Pancreas (tissue), 10 donors: ENCODE measurements around the gene GMIP. TPM values are rescaled to one million over a fixed set of nuclear protein-coding genes. Genes with fewer than 3 reads are reported as not detected.

Experiments
- ATAC-seq, 4 donors: fragments of 200-7000 bp; cut with Tn5 transposase; one replicate each; pipeline versions ENCODE4 v1.8.0 to v1.9.1; 2020; ENCODE audit warnings: mild to moderate bottlenecking in 4 of 4, moderate library complexity in 4 of 4
- DNase-seq, 6 donors: peaks; one replicate each; pipeline ENCODE4 v3.0.0-alpha.2; 2020
- FAIRE-seq: peaks from 2 replicates; lab custom pipeline; 2012; peaks lifted over from hg19 to GRCh38; lab: Jason Lieb, UNC
- H3K27ac ChIP-seq, 4 donors: fragments of 200-600 bp; sonication (generic); 1 replicate in 3 of 4; 2 replicates in 1 of 4; pipeline versions ENCODE4 v1.5.0 to v1.8.0; 2020
- H3K27me3 ChIP-seq, 4 donors: fragments of 200-600 bp; one replicate each; pipeline ENCODE4 v1.8.0; 2021
- H3K36me3 ChIP-seq, 3 donors: fragments of 200-600 bp; sonication (generic) in 1 of 3; one replicate each; pipeline versions ENCODE4 v1.5.0 to v1.8.0; 2020 to 2021
- H3K4me1 ChIP-seq, 3 donors: fragments of 200-600 bp; one replicate each; pipeline ENCODE4 v1.8.0; 2021
- H3K4me3 ChIP-seq, 4 donors: fragments of 200-600 bp; sonication (generic) in 2 of 4; one replicate each; pipeline versions ENCODE4 v1.5.0 to v1.8.0; 2020 to 2021
- H3K9me3 ChIP-seq, 4 donors: fragments of 200-600 bp; one replicate each; pipeline ENCODE4 v1.8.0; 2021
- WGBS, 2 donors: extraction: QIAGEN DNeasy Blood & Tissue Kit; methylation state at CpG; one replicate each; pipeline ENCODE4 v1.1.7; 2013; 5-methylcytosine and 5-hydroxymethylcytosine counted together
- intact Hi-C, 3 donors: fragments of 100-400 bp; cut with DNase I; formaldehyde crosslinking; loops; one replicate each; pipeline versions ENCODE4 v1.11.1 to v1.14.2; 2022
- polyA plus RNA-seq, 2 donors: library from polyadenylated mRNA; stranded (reverse); fragments of 200-250 nt; gene quantifications; one replicate each; pipeline ENCODE4 v1.2.3, GENCODE V29; 2013
- total RNA-seq, 6 donors: library from RNA; stranded (reverse); fragmentation: NEBNext Ultra II Directional in 4 of 6; extraction: Animal tissue kit (Norgen Biotek cat#: 25700) in 4 of 6; gene quantifications; one replicate each; pipeline versions ENCODE4 v1.2.1 to v1.2.4, GENCODE V29; 2021 to 2023
- TF ChIP-seq, protein P1 (sequence below), 4 donors: fragments of 200-600 bp; sonication (generic) in 3 of 4; IDR thresholded peaks; one replicate each; pipeline versions ENCODE4 v1.5.0 to v1.8.0; 2021; ENCODE audit warnings: antibody characterized with exemption in 4 of 4
- donor health status: healthy with polysubstance abuse.
- donor health status: DM: no; HTN: no; CAD: no; lungs with moderate emphysema.
- donor health status: DM: no; HTN: no; CAD: no.
- donor health status: control.
- donor health status: control.
- donor health status: Bipolar disorder and iron deficiency.
- donor health status: DM: yes; HTN: yes; CAD: no.
- donor health status: DM: no; HTN: no; CAD: no.
- donor health status: DM: no; HTN: no; CAD: no.
- donor health status: DM: yes; HTN: yes; CAD: no.

GMIP gene
- total and polyA plus RNA-seq, 8 donors, result 3.5 to 16.4 (median 6.6) TPM

DNA sequence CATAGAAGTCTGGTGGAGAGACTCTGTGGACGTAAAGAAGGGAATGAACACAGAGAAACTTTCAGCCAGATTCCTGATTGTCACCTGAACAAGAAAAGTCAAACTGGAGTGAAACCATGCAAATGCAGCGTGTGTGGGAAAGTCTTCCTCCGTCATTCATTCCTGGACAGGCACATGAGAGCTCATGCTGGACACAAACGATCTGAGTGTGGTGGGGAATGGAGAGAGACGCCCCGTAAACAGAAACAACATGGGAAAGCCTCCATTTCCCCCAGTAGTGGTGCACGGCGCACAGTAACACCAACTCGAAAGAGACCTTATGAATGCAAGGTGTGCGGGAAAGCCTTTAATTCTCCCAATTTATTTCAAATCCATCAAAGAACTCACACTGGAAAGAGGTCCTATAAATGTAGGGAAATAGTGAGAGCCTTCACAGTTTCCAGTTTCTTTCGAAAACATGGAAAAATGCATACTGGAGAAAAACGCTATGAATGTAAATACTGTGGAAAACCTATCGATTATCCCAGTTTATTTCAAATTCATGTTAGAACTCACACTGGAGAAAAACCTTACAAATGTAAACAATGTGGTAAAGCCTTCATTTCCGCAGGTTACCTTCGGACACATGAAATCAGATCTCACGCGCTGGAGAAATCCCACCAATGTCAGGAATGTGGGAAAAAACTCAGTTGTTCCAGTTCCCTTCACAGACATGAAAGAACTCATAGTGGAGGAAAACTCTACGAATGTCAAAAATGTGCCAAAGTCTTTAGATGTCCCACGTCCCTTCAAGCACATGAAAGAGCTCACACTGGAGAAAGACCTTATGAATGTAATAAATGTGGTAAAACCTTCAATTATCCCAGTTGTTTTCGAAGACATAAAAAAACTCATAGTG, 36.0 kb upstream of the GMIP start:
- Histone ChIP-seq H3K27me3 (no peaks in the 10 kb centered on the region), H3K9me3 (no peaks in the 10 kb centered on the region), H3K4me3 (no peak overlapping the region), H3K36me3 (peaks cover 0 to 21% (median 6%) of the 10 kb centered on the region in 3 donors), H3K27ac (no peak overlapping the region), H3K4me1 (no peaks in the 10 kb centered on the region)
- TF ChIP-seq, protein P1, sequence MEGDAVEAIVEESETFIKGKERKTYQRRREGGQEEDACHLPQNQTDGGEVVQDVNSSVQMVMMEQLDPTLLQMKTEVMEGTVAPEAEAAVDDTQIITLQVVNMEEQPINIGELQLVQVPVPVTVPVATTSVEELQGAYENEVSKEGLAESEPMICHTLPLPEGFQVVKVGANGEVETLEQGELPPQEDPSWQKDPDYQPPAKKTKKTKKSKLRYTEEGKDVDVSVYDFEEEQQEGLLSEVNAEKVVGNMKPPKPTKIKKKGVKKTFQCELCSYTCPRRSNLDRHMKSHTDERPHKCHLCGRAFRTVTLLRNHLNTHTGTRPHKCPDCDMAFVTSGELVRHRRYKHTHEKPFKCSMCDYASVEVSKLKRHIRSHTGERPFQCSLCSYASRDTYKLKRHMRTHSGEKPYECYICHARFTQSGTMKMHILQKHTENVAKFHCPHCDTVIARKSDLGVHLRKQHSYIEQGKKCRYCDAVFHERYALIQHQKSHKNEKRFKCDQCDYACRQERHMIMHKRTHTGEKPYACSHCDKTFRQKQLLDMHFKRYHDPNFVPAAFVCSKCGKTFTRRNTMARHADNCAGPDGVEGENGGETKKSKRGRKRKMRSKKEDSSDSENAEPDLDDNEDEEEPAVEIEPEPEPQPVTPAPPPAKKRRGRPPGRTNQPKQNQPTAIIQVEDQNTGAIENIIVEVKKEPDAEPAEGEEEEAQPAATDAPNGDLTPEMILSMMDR (IDR thresholded peaks at IDR 0.05), result no peak
- WGBS, 2 donors, result 98% methylated on average over 20 of the region's 20 CpGs
- intact Hi-C loops, result no loop called here
- DNase-seq (no peak), ATAC-seq (no peak), FAIRE-seq (no peak)

DNA sequence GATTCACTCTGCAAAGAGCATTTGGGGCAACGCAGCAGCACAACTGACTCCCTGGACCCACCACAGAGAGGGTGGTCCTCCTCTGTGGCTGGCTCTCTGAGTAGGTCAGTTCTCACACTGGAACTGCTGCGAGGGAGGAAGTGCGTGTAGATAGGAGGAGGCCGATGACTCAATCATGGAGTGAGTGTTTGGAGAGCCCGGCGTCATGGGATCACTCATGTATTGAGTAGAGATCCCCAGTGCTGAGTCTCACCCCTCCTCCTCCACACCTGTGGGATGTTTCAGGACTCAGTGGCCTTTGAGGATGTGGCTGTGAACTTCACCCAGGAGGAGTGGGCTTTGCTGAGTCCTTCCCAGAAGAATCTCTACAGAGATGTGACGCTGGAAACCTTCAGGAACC, 34.1 kb upstream of the GMIP start:
- H3K4me1 ChIP-seq, result no peaks in the 10 kb centered on the region
- ATAC-seq (no peak), FAIRE-seq (no peak), DNase-seq (no peak)
- TF ChIP-seq, protein P1 (IDR thresholded peaks at IDR 0.05), result no peak
- H3K27me3 ChIP-seq, result no peaks in the 10 kb centered on the region
- peaks cover 0 to 21% (median 6%) of the 10 kb centered on the region in 3 donors for H3K36me3 ChIP-seq
- intact Hi-C loops, result no loop called here
- 93 to 96% methylated on average over 7 of the region's 7 CpGs for WGBS, 2 donors
- no peak overlapping the region for H3K4me3 ChIP-seq
- H3K9me3 ChIP-seq, result no peaks in the 10 kb centered on the region
- H3K27ac ChIP-seq, result no peak overlapping the region

DNA sequence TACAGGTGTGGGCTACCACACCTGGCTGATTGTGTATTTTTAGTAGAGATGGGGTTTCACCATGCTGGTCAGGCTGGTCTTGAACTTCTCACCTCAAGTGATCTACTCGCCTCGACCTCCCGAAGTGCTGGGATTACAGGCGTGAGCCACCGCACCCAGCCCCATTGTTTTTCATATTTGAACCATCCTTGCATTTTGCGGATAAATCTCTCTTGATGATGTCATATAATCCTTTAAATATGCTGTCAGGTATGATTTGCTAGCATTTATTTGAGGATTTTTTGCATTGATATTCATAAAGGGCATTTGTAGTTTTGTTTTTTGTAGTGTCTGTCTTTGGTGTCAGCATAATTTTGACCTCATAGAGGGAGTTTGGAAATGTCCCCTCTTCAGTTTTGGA, 30.9 kb upstream of the GMIP start:
- Histone ChIP-seq H3K4me1 (peaks cover 0 to 7% (median 0%) of the 10 kb centered on the region in 3 donors), H3K4me3 (no peak overlapping the region), H3K27me3 (no peaks in the 10 kb centered on the region), H3K36me3 (peaks cover 0 to 11% (median 3%) of the 10 kb centered on the region in 3 donors), H3K9me3 (no peaks in the 10 kb centered on the region), H3K27ac (no peak overlapping the region)
- FAIRE-seq (no peak), DNase-seq (no peak), ATAC-seq (no peak)
- TF ChIP-seq, protein P1 (IDR thresholded peaks at IDR 0.05), result no peak
- intact Hi-C loops, result no loop called here
- 97 to 99% methylated on average over 6 of the region's 6 CpGs for WGBS, 2 donors

DNA sequence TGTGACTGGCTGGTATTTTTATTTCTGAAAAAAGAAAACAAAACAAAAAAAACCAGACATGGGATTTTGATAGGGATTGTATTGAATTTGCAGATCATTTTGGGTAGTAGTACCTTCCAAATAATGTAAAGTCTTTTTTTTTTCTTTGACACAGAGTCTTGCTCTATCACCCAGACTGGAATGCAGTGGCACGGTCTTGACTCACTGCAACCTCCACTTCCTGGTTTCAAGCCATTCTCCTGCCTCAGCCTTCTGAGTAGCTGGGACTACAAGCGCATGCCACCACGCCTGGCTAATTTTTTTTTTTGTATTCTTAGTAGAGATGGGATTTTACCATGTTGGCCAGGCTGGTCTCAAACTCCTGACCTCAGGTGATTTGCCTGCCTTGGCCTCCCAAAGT, 29.4 kb upstream of the GMIP start:
- no peak for FAIRE-seq
- H3K4me1 ChIP-seq, result peaks cover 0 to 7% (median 0%) of the 10 kb centered on the region in 3 donors
- ATAC-seq, result no peak
- H3K9me3 ChIP-seq, result no peaks in the 10 kb centered on the region
- H3K27ac ChIP-seq, result no peak overlapping the region
- H3K36me3 ChIP-seq, result no peaks in the 10 kb centered on the region
- H3K4me3 ChIP-seq, result no peak overlapping the region
- DNase-seq, result no peak
- TF ChIP-seq, protein P1 (IDR thresholded peaks at IDR 0.05), result no peak
- WGBS, 2 donors, result 96% methylated on average over 3 of the region's 3 CpGs
- no peaks in the 10 kb centered on the region for H3K27me3 ChIP-seq
- intact Hi-C loops, result no loop called here

DNA sequence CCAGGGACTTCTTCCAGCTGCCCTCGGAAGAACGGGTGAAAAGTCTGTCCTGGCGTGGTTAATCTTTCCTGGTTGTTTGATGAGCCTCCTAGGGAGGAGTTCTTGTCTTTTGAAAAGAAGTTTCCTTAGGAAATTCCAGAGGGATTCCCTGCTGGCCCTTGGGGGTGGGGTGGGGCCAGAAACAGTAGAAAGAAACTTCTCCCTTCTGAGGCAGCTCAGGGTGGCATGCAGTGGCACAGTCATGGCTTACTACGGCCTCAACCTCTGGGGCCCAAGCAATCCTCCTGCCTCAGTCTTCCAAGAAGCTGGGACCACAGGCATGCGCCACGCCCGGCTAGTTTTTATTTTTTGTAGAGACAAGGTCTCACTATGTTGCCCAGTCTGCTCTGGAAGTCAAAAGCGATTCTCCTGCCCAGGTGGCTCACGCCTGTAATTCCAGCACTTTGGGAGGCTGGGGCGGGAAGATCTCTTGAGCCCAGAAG, 26.7 kb upstream of the GMIP start:
- DNase-seq, result no peak
- intact Hi-C loops, result no loop called here

More for the DNA sequence above, 26.7 kb upstream of the GMIP start:
- no peak overlapping the region for H3K27ac ChIP-seq
- WGBS, 2 donors, result 74 to 75% methylated on average over 10 of the region's 10 CpGs
- peak overlapping the region in 2 of 4 donors; percentile 93 to 97 for H3K4me3 ChIP-seq
- H3K36me3 ChIP-seq, result no peaks in the 10 kb centered on the region
- H3K4me1 ChIP-seq, result peaks cover 0 to 7% (median 0%) of the 10 kb centered on the region in 3 donors
- ATAC-seq (no peak), FAIRE-seq (no peak)
- no peaks in the 10 kb centered on the region for H3K27me3 ChIP-seq
- H3K9me3 ChIP-seq, result no peaks in the 10 kb centered on the region
- TF ChIP-seq, protein P1 (IDR thresholded peaks at IDR 0.05), result no peak
